Measurements from ENCODE around the gene AAR2.

Gene AAR2

GRCh38 chr20:36304786-36305495 is 68.7 kb downstream of the AAR2 start:
- H3K4me3 ChIP-seq (ENCODE audit: low read length), result no peak overlapping the region
- no peak for DNase-seq (ENCODE audit: low read depth, low spot score)

GRCh38 chr20:36305602-36306551 is 69.6 kb downstream of the AAR2 start, which contains the start of gene DLGAP4:
TSS of gene DLGAP4 (plus strand) at chr20:36306339. CDS start at chr20:36431718, 125,379 bp downstream.
- no peak within 1 kb of the TSS for H3K4me3 ChIP-seq (ENCODE audit: low read length)
- no peak for DNase-seq (ENCODE audit: low read depth, low spot score)
